HG03521 (cell line): Measurements from ENCODE around the gene P3R3URF.
"Not testable (repeated sequence)": the region's sequence is repeated elsewhere in the genome, so short reads cannot be mapped to it uniquely, and the experiment has no call there.

ENCODE experiments used
- ATAC-seq: cut with Tn5 transposase; IDR thresholded peaks from one replicate; pipeline ENCODE4 v1.9.1; 2021; ENCODE audit warnings: mild to moderate bottlenecking, moderate library complexity; ENCODE audit not compliant: unreplicated experiment

Gene P3R3URF

DNA sequence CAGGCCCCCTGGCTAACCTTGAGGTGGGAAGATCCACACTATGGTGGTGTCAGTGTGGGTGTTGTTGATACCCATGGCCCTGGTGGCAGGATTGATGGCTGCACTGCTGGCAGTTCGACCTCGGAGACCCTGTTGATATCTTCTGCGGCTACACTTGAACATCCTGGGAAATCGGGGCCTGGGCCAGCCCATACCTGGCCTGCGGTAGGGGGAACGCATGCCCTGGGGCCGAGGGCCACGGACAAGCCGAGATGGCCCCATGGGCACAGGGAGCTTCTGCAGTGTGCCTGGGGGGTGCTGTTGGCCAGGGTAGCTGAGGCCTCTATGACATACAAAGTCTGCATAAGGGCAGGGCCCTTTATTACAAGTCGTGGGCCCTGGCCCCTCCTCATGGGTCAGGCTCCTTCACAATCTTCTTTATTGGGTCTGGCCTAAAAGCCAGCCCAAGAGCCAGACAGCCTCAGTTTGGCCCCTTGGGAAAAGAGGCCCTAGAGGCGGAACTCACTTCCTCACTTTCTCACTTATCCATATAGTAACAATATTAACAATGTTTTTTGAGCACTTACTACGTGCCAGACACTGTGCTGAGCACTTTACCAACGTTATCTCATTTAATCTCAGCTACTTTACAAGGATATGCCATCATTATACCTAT is at the start of gene P3R3URF:
Gene P3R3URF (minus strand): TSS at position 278 of the 655 bp plus-strand sequence. CDS start 17 bp downstream, at position 261.
- no peak for ATAC-seq

DNA sequence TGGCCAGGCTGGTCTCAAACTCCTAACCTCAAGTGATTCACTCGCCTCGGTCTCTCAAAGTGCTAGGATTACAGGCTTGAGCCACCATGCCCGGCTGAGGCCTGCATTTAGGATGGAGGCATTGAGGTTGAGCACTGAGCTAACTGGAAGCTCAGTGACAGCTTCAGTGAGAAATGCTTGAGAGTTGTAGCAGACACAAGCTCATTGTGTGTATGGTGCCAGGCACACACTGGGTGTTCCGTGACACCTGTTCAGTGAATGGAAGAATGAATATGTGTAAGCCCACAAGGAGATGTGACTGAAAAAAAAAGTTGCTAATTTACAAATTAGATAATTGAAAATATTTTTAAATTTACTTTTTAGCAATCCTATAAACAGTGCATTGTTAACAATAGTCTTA is 48.7 kb upstream of the P3R3URF start:
- no peak for ATAC-seq

GRCh38 chr1:46223472-46223943 is 47.2 kb upstream of the P3R3URF start:
- ATAC-seq = peak; percentile 87

DNA sequence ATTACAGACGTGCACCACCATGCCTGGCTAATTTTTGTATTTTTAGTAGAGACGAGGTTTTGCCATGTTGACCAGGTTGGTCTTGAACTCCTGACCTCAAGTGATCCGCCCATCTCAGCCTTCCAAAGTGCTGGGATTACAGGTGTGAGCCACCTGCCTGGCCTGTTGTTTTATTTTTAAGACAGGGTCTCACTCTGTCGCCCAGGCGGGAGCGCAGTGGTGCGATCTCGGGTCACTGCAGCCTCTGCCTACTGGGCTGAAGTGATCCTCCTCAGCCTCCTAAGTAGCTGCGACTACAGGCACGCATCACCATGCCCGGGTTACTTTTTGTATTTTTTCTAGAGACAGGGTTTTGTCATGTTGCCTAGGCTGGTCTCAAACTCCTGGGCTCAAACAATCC is 46.8 kb upstream of the P3R3URF start:
- not testable (repeated sequence) for ATAC-seq

GRCh38 chr1:46221749-46222148 is 45.5 kb upstream of the P3R3URF start:
- ATAC-seq = no peak

DNA sequence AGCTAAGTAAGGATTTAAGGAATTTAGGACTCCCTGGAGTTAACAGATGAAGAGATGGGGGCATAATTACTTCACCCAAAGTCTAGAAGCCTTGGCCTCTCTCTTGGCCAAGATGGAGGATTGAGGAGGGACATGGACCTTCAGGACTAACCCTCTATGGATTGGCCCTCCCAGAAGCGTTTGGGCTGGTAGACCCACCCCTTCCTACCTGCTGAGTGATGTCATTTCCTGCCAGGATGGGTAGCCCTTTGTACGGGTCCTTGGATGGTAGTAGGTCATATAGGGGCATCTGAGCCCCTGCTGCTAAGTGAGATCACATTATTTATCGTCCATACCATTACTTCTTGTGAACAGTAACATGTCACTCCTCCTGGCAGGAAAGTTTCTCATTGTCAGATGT is 44.5 kb upstream of the P3R3URF start:
- ATAC-seq = no peak

- ATAC-seq = no peak
Observed at GRCh38 chr1:46219551-46220520, 43.5 kb upstream of the P3R3URF start.

GRCh38 chr1:46218443-46218842 is 42.2 kb upstream of the P3R3URF start:
- no peak for ATAC-seq

DNA sequence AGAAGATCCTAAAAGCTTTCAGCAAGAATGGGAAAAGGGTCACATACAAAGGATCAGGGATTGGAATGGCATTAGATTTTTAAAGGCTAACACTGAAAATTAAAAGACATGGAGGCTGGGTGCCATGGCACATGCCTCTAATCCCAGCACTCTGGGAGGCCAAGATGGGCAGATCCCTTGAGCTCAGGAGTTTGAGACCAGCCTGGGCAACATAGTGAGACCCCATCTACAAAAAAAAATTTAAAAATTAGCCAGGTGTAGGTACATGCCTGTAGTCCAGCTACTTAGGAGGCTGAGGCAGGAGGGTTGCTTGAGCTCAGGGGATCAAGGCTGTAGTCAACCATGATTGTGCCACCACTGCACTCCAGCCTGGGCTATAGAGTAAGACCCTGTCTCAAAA is 39.2 kb upstream of the P3R3URF start:
- ATAC-seq = no peak

DNA sequence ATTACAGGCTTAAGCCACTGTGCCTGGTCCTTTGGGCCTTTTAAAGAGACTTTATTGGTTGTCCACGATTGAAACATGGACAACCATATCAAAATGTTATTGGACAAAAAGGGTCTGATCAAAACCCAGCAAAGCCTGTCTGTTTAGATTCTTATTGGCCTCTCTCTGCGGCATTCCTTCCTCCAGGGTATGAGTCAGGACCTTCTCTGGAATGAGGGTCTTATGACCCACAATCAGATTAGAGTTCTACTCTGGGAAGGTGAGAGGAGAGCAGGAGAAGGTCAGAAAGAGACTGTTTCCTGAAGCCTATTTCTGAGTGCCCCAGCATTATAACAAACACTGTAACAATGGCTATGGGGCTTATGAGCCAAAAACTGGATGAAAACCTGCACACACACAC is 34.8 kb upstream of the P3R3URF start:
- ATAC-seq = no peak

- no peak for ATAC-seq
Observed at GRCh38 chr1:46210561-46210960, 34.3 kb upstream of the P3R3URF start.

DNA sequence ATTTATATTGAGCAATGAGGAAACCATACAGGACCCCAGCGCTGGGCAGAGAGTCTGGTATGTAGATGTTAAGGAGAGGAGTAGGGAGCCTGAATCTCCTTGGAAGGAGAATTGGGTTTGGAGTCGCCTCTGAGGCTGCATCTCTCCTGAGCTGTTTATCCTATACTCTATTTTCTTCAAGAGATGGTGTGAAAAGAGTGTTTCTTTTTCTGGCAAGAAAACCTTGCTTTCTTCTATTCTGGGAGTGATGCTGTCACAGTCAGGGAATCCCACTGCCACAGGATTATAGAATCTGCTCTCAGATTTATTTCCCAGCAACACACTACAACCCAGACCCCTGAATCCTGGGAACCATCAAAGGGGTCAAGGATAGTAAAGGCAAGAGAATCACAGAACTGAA is 30.1 kb upstream of the P3R3URF start:
- ATAC-seq = no peak

DNA sequence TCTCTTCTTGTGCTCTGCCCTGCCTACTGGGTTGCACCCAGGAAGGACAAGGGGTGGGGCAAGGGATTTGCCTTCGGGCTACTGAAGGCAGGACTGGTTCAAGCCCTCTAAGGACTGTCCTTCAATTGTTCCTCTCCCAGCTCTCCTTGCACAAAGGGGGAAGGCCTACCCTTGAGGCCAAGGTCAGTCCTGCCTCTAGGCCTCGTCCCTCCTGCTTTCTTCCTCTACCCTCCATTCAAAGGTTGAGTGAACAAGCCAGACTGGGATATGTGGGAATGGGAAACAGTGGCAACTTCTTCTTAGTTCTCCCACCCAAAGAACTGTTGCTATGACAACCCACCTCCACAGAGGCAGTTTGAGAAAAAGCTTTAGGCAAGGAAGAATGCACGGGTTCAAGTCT is 29.5 kb upstream of the P3R3URF start:
- no peak for ATAC-seq

DNA sequence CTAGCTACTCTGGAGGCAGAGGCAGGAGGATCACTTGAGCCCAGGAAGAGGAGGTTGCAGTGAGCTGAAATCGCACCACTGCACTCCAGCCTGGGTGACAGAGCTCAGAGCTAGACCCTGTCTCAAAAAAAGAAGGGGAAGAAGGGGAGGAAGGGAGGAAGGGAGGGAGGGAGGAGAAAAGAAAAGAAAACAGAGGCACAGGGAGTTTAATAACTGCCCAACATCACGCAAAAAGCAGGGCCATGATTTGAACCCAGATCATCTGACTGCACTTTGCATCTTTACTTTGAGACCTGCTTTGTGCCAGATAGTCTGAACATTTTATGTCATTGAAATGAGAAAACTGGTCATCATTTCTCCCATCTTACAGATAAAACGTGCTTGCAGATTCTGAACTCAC is 28.9 kb upstream of the P3R3URF start:
- no peak for ATAC-seq

DNA sequence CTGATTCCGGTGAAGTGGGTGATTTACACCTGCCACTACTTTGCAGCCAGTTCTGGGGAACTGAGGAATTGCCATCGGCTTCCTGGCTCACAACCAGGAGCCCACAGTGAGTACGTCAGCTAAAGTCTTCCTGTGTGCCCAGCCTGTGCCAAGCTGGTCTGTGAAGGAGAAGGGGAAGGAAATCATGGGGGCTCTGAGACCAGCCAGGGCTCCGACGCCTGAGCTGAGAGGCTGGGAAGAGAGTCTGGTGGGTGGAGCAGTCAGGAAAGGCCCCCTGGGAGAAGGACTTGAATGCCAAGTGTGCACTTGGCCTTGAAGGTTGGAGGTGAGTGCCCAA is 28.1 kb upstream of the P3R3URF start:
- ATAC-seq = no peak

GRCh38 chr1:46203738-46204405 is 27.6 kb upstream of the P3R3URF start:
- no peak for ATAC-seq

- no peak for ATAC-seq
Observed at GRCh38 chr1:46199233-46199749, 23.0 kb upstream of the P3R3URF start.

DNA sequence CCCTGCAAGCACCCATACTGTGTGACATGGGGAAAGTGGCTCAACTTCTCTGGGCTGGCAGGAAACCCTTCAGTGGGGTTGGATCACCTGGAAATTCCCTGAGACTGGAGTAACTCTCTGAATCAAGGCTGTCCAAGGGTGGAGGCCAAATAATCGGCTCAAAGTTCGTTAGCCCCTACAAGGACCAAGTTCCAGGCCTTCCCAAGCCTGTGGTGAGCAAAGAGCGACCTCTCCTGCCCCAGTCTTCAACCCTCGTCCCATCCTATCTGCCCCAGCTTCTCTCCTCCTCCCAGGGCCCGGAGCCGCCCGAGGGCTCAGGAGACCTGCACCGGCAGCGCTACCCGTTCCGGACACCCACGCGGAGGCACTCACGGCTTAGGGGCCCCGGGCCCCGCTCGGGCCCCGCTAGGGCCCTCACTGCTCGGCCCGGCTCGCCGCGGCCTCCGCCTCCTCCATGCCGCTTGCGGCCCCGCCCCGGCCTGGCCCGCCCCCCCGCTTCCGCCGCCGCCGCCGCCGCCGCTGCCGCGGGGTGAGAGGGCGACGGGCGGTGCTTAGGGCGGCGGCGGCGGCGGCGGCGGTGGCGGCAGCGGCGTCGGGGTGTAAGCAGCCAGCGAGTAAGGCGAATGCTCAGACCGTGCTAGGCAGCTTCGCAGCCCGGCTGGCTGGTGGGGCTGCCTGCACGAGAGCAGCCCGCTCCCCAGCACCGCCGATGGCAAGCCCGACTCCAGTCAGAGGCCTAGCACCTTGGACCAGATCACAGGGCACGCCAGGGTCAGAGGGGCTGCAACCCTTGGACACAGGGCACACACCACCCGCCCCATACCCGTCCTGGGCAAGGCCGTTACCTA is 21.9 kb upstream of the P3R3URF start, which contains the start of gene POMGNT1:
Gene POMGNT1 (minus strand): TSS at position 471 of the 848 bp plus-strand sequence. CDS start 613 bp downstream, outside the sequence.
- peak; percentile 90 for ATAC-seq

DNA sequence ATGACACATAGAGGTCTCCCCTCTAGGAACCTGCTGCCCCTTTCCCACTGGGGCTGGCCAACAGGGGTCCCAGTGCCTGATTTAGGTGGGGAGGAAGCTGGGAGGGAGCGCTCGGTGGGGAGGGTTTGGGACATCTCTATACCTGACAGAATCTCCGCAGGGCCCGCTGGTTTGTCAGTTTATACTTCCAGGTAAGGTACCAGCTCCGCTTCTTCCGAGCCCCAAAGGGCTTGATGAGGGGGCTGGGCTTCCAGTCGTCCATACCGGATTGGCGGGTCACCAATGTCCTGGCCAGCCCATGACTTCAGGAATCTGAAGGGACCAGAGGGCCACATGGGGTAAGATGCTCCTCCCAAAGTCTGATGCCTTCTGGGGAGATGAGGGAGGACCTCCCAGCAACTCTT is 21.3 kb upstream of the P3R3URF start:
- no peak for ATAC-seq

DNA sequence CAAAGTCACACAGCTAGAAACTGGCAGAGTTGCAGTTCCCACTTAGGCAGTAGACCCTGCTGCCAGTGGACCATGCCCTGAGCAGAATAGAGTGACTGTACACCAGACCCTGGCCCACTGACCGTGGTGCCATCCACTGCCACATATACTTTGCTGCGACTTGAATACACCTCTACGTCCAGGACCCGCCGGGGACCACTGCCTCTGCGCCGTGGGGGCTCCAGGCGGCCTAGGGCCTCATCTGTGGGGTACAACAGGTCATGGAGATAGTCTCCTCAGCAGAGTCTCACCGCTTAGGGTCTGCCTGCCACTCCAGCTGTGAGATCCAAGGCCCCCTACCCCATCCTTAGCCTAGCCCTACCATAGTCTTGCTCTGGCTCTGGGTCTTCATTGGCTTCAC is 20.3 kb upstream of the P3R3URF start:
- no peak for ATAC-seq
